HCT116 (cell line): Measurements from ENCODE around the gene ZNF423.
"Not testable (repeated sequence)": the region's sequence is repeated elsewhere in the genome, so short reads cannot be mapped to it uniquely, and the experiment has no call there.

Source experiments
- CEBPB ChIP-seq: IDR thresholded peaks from 2 replicates; pipeline ENCODE4 v1.6.1; 2012; ENCODE audit warnings: low read depth
- POLR2A ChIP-seq: IDR thresholded peaks from 2 replicates; pipeline ENCODE4 v1.7.0; 2011; ENCODE audit warnings: borderline replicate concordance; ENCODE audit not compliant: insufficient read depth, insufficient read length; ENCODE audit errors: extremely low read depth
- POLR2AphosphoS5 ChIP-seq: IDR thresholded peaks from 2 replicates; pipeline ENCODE4 v1.6.1; 2011; ENCODE audit warnings: mild to moderate bottlenecking, low read depth, low read length, moderate library complexity
- TF ChIP-seq, protein P1 (sequence below), 3 experiments: fragments of 200-600 bp in 1 of 3; sonication (generic) in 1 of 3; IDR thresholded peaks in 2 of 3; conservative IDR thresholded peaks in 1 of 3; 2 replicates each; pipeline ENCODE4 v1.5.1; 2012 to 2017; ENCODE audit warnings: low read depth in 2 of 3, low read length in 2 of 3, antibody characterized with exemption in 1 of 3, borderline replicate concordance in 1 of 3, control low read depth in 1 of 3, mild to moderate bottlenecking in 1 of 3, mixed read lengths in 1 of 3, mixed run types in 1 of 3, moderate library complexity in 1 of 3; ENCODE audit not compliant: insufficient read depth in 1 of 3
- TF ChIP-seq, protein P2 (sequence below): IDR thresholded peaks from 2 replicates; pipeline ENCODE4 v1.6.1; 2012; ENCODE audit warnings: low read depth

DNA sequence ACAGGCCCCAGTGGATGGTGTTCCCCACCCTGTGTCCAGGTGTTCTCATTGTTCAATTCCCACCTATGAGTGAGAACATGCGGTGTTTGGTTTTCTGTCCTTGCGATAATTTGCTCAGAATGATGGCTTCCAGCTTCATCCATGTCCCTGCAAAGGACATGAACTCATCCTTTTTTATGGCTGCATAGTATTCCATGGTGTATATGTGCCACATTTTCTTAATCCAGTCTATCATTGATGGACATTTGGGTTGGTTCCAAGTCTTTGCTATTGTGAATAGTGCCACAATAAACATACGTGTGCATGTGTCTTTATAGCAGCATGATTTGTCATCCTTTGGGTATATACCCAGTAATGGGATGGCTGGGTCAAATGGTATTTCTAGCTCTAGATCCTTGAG, 22.6 kb upstream of the ZNF423 start:
- TF ChIP-seq, protein P1, sequence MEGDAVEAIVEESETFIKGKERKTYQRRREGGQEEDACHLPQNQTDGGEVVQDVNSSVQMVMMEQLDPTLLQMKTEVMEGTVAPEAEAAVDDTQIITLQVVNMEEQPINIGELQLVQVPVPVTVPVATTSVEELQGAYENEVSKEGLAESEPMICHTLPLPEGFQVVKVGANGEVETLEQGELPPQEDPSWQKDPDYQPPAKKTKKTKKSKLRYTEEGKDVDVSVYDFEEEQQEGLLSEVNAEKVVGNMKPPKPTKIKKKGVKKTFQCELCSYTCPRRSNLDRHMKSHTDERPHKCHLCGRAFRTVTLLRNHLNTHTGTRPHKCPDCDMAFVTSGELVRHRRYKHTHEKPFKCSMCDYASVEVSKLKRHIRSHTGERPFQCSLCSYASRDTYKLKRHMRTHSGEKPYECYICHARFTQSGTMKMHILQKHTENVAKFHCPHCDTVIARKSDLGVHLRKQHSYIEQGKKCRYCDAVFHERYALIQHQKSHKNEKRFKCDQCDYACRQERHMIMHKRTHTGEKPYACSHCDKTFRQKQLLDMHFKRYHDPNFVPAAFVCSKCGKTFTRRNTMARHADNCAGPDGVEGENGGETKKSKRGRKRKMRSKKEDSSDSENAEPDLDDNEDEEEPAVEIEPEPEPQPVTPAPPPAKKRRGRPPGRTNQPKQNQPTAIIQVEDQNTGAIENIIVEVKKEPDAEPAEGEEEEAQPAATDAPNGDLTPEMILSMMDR (IDR thresholded peaks at IDR 0.05 in 2 of 3, conservative IDR thresholded peaks at IDR 0.05 in 1 of 3; ENCODE audit: borderline replicate concordance in 1 of 3, insufficient read depth in 1 of 3, low read depth in 2 of 3, low read length in 2 of 3), result not testable (repeated sequence)
- not testable (repeated sequence) for TF ChIP-seq POLR2A, POLR2AphosphoS5, CEBPB
- TF ChIP-seq, protein P2, sequence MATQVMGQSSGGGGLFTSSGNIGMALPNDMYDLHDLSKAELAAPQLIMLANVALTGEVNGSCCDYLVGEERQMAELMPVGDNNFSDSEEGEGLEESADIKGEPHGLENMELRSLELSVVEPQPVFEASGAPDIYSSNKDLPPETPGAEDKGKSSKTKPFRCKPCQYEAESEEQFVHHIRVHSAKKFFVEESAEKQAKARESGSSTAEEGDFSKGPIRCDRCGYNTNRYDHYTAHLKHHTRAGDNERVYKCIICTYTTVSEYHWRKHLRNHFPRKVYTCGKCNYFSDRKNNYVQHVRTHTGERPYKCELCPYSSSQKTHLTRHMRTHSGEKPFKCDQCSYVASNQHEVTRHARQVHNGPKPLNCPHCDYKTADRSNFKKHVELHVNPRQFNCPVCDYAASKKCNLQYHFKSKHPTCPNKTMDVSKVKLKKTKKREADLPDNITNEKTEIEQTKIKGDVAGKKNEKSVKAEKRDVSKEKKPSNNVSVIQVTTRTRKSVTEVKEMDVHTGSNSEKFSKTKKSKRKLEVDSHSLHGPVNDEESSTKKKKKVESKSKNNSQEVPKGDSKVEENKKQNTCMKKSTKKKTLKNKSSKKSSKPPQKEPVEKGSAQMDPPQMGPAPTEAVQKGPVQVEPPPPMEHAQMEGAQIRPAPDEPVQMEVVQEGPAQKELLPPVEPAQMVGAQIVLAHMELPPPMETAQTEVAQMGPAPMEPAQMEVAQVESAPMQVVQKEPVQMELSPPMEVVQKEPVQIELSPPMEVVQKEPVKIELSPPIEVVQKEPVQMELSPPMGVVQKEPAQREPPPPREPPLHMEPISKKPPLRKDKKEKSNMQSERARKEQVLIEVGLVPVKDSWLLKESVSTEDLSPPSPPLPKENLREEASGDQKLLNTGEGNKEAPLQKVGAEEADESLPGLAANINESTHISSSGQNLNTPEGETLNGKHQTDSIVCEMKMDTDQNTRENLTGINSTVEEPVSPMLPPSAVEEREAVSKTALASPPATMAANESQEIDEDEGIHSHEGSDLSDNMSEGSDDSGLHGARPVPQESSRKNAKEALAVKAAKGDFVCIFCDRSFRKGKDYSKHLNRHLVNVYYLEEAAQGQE, result not testable (repeated sequence)
